HL-60 (cell line): ENCODE measurements around the gene ZNF180.

Source experiments
- DNase-seq, 2 experiments: peaks; one replicate each; pipeline ENCODE4 v3.0.0-alpha.2; 2010 to 2020; ENCODE audit warnings: low read depth in 1 of 2, low spot score in 1 of 2
- H3K27ac ChIP-seq: fragments of 250-450 bp; sonication (Bioruptor Pico); replicated peaks from 2 replicates; pipeline ENCODE4 v1.5.1; 2020; ENCODE audit warnings: mild to moderate bottlenecking, moderate library complexity
- H3K27me3 ChIP-seq: fragments of 250-450 bp; sonication (Bioruptor Pico); 2 replicates; pipeline ENCODE4 v1.5.1; 2021; ENCODE audit warnings: mild to moderate bottlenecking, moderate library complexity; ENCODE audit not compliant: insufficient read depth, poor library complexity, severe bottlenecking
- H3K4me3 ChIP-seq: replicated peaks from 2 replicates; pipeline ENCODE4 v1.5.1; 2011; ENCODE audit warnings: mild to moderate bottlenecking, control low read depth, low read length; ENCODE audit not compliant: insufficient read depth
- GABPA ChIP-seq: IDR thresholded peaks from 2 replicates; pipeline ENCODE4 v1.6.1; 2012; ENCODE audit warnings: low read depth
- POLR2AphosphoS5 ChIP-seq: IDR thresholded peaks from 2 replicates; pipeline ENCODE4 v1.6.1; 2012; ENCODE audit warnings: low read depth
- REST ChIP-seq: IDR thresholded peaks from 2 replicates; pipeline ENCODE4 v1.6.1; 2012; ENCODE audit warnings: low read depth; ENCODE audit not compliant: insufficient replicate concordance
- SPI1 ChIP-seq: IDR thresholded peaks from 2 replicates; pipeline ENCODE4 v1.6.1; 2012; ENCODE audit warnings: low read depth, mild to moderate bottlenecking, borderline replicate concordance
- long read RNA-seq: library from polyadenylated mRNA; unstranded; transcript quantifications from one replicate; pipeline ENCODE4 v2.0.0, GENCODE V29; 2020
- TF ChIP-seq, protein P1 (sequence below): IDR thresholded peaks from one replicate; pipeline ENCODE4 v1.5.1; 2011; ENCODE audit warnings: low read length, control low read depth, inconsistent platforms; ENCODE audit not compliant: insufficient read depth

The ZNF180 gene
- long read RNA-seq, transcript ZNF180-211 (5 exons, 3,048 nt) = major isoform, 22 of 50 reads
- long read RNA-seq, transcript ZNF180-206 (5 exons, 3,131 nt) = minor isoform, 7 of 50 reads
- long read RNA-seq, partial matches to known transcripts = 0 of 50 reads
- long read RNA-seq, other reads (novel, unspliced or antisense) = 18 of 50 reads

- Histone ChIP-seq H3K4me3 (peak within 1 kb of the TSS; percentile 56), H3K27ac (peak within 1 kb of the TSS; percentile 88)
- TF ChIP-seq, protein P1, sequence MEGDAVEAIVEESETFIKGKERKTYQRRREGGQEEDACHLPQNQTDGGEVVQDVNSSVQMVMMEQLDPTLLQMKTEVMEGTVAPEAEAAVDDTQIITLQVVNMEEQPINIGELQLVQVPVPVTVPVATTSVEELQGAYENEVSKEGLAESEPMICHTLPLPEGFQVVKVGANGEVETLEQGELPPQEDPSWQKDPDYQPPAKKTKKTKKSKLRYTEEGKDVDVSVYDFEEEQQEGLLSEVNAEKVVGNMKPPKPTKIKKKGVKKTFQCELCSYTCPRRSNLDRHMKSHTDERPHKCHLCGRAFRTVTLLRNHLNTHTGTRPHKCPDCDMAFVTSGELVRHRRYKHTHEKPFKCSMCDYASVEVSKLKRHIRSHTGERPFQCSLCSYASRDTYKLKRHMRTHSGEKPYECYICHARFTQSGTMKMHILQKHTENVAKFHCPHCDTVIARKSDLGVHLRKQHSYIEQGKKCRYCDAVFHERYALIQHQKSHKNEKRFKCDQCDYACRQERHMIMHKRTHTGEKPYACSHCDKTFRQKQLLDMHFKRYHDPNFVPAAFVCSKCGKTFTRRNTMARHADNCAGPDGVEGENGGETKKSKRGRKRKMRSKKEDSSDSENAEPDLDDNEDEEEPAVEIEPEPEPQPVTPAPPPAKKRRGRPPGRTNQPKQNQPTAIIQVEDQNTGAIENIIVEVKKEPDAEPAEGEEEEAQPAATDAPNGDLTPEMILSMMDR = no peak
- TF ChIP-seq SPI1 = peak; percentile 55; the same call in 1 of the 2 replicates
- peak; percentile 67 for TF ChIP-seq REST
- peak; percentile 84 for TF ChIP-seq GABPA
- peak; percentile 93 for TF ChIP-seq POLR2AphosphoS5
Observed at GRCh38 chr19:44499962-44500949, at the start of gene ZNF180. ZNF180 (minus strand) TSS chr19:44500522; CDS start chr19:44497334, 3,188 bp downstream.

GRCh38 chr19:44549507-44549906 is 49.2 kb upstream of the ZNF180 start:
- no peaks in the 10 kb centered on the region for H3K27me3 ChIP-seq
- no peak overlapping the region for H3K27ac ChIP-seq
- TF ChIP-seq REST (no peak), GABPA (no peak), POLR2AphosphoS5 (no peak), SPI1 (no peak)
- TF ChIP-seq, protein P1 = no peak
- no peak overlapping the region for H3K4me3 ChIP-seq
- DNase-seq = no peak

More at GRCh38 chr19:44499962-44500949, at the start of gene ZNF180:
- DNase-seq = peak; percentile 95 to 96
- H3K27me3 ChIP-seq = no peaks in the 10 kb centered on the region

- no peak overlapping the region for H3K27ac ChIP-seq
- DNase-seq = no peak
- TF ChIP-seq POLR2AphosphoS5 (no peak), SPI1 (no peak), GABPA (no peak), REST (no peak)
- TF ChIP-seq, protein P1 = no peak
- no peaks in the 10 kb centered on the region for H3K27me3 ChIP-seq
- no peak overlapping the region for H3K4me3 ChIP-seq
Observed at GRCh38 chr19:44548736-44549135, 48.4 kb upstream of the ZNF180 start.
